Islet of Langerhans (tissue), 1 donor: ENCODE results near the gene HSPA8.

Source experiments
- FAIRE-seq: peaks from one replicate; lab custom pipeline; 2011; peaks lifted over from hg19 to GRCh38; lab: Jason Lieb, UNC

Gene HSPA8

DNA sequence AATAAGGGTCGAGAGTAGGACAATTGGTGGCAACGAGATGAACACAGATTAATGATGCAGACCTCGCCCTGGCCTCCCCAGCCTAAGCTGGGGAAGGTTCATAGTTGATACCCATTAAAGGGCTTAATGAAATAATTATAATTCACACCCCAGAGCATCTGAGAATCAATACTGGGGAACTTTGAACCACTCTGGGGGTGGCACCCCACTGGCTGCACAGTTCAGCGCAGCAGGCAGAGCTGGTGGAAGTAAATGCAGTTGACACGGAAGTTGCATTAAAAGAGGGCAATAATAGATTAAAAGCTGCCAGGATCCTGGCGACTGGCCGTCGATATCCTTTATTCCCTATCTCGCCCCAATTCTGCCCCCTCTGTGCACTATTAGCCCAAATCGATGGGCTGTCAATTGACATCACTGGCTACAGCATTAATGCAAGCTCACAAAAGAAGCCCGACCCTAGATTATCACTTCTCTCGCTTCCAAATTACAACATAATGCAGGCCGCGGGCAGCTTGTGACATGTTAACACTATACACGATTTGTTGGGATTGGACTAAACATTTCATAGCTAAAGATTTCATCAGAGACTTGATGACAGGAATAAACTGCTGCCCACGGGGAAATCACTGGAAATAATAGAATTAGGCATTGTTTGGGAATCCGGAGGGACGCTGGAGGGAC lies 14.5 kb downstream of the HSPA8 start:
- no peak for FAIRE-seq

DNA sequence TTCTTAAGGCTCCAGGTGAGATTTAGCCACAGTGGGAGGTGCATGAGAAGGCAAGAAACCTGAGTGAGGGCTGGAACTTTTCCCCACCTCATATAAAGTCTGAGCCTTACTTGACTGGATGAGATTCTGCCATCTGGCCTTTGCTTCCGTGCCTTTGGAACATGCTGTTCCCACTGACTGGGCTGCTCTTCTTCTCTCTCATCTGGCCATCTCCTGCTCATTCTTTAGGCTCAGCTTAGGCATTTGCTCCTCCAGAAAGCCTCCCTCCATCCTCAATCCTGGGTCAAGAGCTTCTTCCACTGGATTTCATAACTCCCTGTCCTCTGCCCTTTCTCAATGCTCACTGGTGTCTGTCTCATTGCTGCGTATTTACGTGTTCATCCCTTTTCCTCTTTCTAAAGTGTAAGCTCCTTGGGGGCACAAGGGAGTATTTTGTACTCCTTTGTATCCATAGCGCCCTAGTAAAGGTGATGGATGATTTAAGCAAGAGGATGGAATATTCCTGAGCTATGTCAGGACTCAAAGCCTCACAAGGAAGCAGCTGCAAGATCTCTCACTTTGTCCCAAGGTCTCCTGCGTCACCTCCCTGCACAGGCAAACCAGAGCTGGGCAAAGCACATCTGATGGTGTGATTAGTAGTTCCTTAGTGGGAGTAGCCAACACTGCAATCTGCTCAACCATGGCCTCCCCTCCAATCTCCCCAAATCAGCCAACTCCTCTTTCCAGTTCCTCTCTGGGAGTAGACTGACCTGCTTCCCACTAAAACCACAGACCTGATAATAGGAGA lies 15.3 kb downstream of the HSPA8 start:
- no peak for FAIRE-seq

DNA sequence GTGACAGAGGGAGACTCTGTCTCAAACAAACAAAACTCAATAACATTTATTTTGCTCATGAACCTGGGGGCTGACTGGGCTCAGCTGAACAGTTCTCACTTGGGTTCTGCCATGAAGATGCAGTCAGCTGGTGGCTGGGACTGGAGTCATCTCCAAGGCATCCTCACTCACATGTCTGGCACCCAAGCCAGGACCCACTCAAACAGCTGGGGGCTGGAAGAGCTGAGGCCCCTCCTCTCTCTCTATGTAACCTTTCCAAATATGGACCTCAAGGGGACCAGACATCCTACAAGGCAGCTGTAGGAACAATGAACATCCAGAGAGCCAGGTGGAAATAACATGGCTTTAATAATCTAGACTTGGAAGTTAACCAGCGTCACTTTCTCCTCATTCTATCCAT lies 16.8 kb downstream of the HSPA8 start:
- no peak for FAIRE-seq

GRCh38 chr11:123041185-123041584 lies 20.8 kb downstream of the HSPA8 start:
- FAIRE-seq = no peak

- no peak for FAIRE-seq
These were observed 21.9 kb downstream of the HSPA8 start for GRCh38 chr11:123040111-123040432.

DNA sequence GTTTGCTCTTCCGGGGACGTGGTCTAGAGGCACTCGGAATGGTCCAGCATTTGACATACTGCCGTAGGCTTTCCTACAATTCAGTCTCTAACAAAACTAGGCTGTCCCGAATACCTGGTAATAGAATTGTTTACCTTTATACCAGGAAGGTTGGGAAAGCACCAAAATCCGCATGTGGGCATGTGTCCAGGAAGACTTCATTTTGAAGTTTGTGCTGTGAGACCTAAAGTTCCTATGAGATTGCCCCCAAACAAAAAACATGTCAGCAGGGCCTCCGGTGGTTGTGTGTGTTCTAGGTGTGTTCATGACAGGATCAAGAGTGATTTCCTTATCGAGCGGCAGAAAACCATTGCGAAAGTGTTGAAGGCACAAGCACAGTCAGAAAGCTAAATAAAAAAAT lies 26.1 kb downstream of the HSPA8 start:
- FAIRE-seq = no peak

- FAIRE-seq = no peak
These were observed 27.3 kb downstream of the HSPA8 start for GRCh38 chr11:123034597-123034996.

DNA sequence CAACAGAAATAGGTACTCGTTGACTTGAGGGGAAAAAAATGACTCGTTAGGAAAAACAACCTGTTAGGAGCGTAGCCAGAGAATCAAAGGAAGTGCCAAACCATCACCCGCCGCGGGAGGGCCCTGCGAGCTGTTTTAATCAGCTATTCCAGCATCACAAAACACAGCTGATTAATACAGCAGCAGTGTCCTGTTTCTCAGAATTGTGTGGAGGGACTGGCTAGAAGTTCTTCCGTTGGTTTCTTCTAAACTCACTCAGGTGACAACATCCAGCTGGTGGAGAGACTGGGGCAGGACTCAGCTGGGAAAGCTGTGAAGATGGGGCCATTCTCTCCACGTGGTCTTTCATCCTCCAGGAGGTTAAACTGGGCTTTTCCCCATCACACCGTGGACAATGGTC lies 28.0 kb downstream of the HSPA8 start:
- no peak for FAIRE-seq

- no peak for FAIRE-seq
These were observed 31.4 kb downstream of the HSPA8 start for GRCh38 chr11:123030517-123030916.

DNA sequence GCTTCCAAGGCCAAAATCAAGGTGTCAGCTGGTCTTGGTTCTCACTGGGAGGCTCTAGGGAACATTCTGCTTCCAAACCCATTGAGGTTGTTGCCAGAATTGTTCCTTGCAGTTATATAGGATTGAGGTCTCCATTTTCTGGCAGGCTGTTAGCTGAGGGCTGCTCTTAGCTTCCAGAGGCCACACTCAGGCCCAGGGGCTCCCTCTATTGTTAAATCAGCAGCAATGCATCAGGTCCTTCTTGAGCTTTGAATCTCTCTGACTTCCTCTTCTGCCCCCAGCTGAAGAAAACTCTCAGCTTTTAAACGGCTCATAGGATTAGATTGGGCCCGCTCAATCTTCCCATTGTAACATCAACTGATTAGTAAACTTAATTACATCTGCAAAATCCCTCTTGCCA lies 41.0 kb downstream of the HSPA8 start:
- no peak for FAIRE-seq

DNA sequence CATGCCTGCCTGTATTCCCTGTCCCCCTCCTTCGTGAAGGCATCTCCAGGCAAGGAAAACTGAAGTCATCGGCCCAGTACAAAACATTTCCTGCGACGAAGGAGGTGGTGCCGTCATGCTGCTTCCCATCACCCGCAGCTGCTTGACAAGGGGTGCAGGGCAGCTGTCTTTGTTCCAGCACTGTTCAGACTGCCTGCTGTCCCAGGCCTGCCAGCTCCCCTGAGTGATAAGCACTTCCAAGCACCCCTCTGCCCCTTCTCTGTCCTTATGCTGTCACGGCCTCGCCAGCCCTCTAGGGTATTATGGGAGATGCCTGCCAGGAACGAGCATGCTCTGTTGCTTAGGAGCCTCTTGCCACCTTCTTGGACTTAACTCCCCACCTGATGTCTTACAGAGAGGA lies 43.2 kb downstream of the HSPA8 start:
- FAIRE-seq = no peak

GRCh38 chr11:123011510-123011909 lies 50.4 kb downstream of the HSPA8 start:
- FAIRE-seq = no peak
